Lower lobe of right lung (tissue), 2 donors: ENCODE data around the gene ALKBH2. TPM values are rescaled to one million over a fixed set of nuclear protein-coding genes. Genes with fewer than 3 reads are reported as not detected.
"Not testable (repeated sequence)": the region's sequence is repeated elsewhere in the genome, so short reads cannot be mapped to it uniquely, and the experiment has no call there.

Experiments used
- ATAC-seq, 2 donors: fragments of 200-7000 bp; cut with Tn5 transposase; one replicate each; pipeline ENCODE4 v1.9.1; 2020 to 2022; ENCODE audit warnings: mild to moderate bottlenecking in 2 of 2, moderate library complexity in 2 of 2
- DNase-seq: peaks from one replicate; pipeline ENCODE4 v3.0.0-alpha.2; 2020
- H3K27ac ChIP-seq: fragments of 200-600 bp; one replicate; pipeline ENCODE4 v1.8.0; 2022
- H3K27me3 ChIP-seq: fragments of 200-600 bp; one replicate; pipeline ENCODE4 v1.8.0; 2022; ENCODE audit warnings: low read depth
- H3K36me3 ChIP-seq: fragments of 200-600 bp; one replicate; pipeline ENCODE4 v1.8.0; 2022; ENCODE audit warnings: mild to moderate bottlenecking
- H3K4me1 ChIP-seq: fragments of 200-600 bp; one replicate; pipeline ENCODE4 v1.8.0; 2022
- H3K4me3 ChIP-seq: fragments of 200-600 bp; one replicate; pipeline ENCODE4 v1.8.0; 2022; ENCODE audit warnings: mild to moderate bottlenecking
- H3K9me3 ChIP-seq: fragments of 200-600 bp; one replicate; pipeline ENCODE4 v1.8.0; 2022
- CTCF ChIP-seq: fragments of 200-600 bp; IDR thresholded peaks from one replicate; pipeline ENCODE4 v1.8.0; 2022; ENCODE audit warnings: antibody characterized with exemption, mild to moderate bottlenecking
- intact Hi-C: fragments of 100-400 bp; cut with DNase I; formaldehyde crosslinking; loops from one replicate; pipeline ENCODE4 v1.11.0; 2022
- total RNA-seq: library from RNA; stranded (reverse); fragmentation: NEBNext Ultra II Directional; extraction: Animal tissue kit (Norgen Biotek cat#: 25700); gene quantifications from one replicate; pipeline ENCODE4 v1.2.1, GENCODE V29; 2021
- donor health status: DM: no; HTN: yes; CAD: no; lungs with severe emphysema.

ALKBH2 gene
- total RNA-seq, 1 donor from 2014 or later: 9.6 TPM

- H3K4me3 ChIP-seq: no peak overlapping the region
- intact Hi-C loops: no loop called here
- no peaks in the 10 kb centered on the region for H3K27me3 ChIP-seq
- peaks cover 48% of the 10 kb centered on the region for H3K36me3 ChIP-seq
- no peak for TF ChIP-seq CTCF
- no peaks in the 10 kb centered on the region for H3K9me3 ChIP-seq
- peaks cover 19% of the 10 kb centered on the region for H3K4me1 ChIP-seq
- DNase-seq (no peak), ATAC-seq (no peak)
- no peak overlapping the region for H3K27ac ChIP-seq
These were observed 35.9 kb downstream of the ALKBH2 start for GRCh38 chr12:109057376-109057775.

GRCh38 chr12:109056891-109057290 lies 36.4 kb downstream of the ALKBH2 start:
- Histone ChIP-seq H3K4me3 (no peak overlapping the region), H3K36me3 (peaks cover 47% of the 10 kb centered on the region), H3K27me3 (no peaks in the 10 kb centered on the region), H3K4me1 (peaks cover 21% of the 10 kb centered on the region), H3K27ac (no peak overlapping the region), H3K9me3 (no peaks in the 10 kb centered on the region)
- no peak for DNase-seq
- TF ChIP-seq CTCF: no peak
- ATAC-seq: no peak
- intact Hi-C loops: no loop called here

- H3K9me3 ChIP-seq: no peaks in the 10 kb centered on the region
- no peaks in the 10 kb centered on the region for H3K27me3 ChIP-seq
- DNase-seq (no peak), ATAC-seq (no peak)
- peaks cover 24% of the 10 kb centered on the region for H3K4me1 ChIP-seq
- intact Hi-C loops: no loop called here
- peak overlapping the region; percentile 94 for H3K27ac ChIP-seq
- H3K4me3 ChIP-seq: no peak overlapping the region
- no peak for TF ChIP-seq CTCF
- peaks cover 29% of the 10 kb centered on the region for H3K36me3 ChIP-seq
These were observed 38.8 kb downstream of the ALKBH2 start for GRCh38 chr12:109054520-109054919.

- H3K36me3 ChIP-seq: peaks cover 25% of the 10 kb centered on the region
- peak overlapping the region; percentile 94 for H3K27ac ChIP-seq
- H3K9me3 ChIP-seq, H3K27me3 ChIP-seq, ATAC-seq, DNase-seq, intact Hi-C loops: not testable (repeated sequence)
- peaks cover 24% of the 10 kb centered on the region for H3K4me1 ChIP-seq
- peak overlapping the region; percentile 100 for H3K4me3 ChIP-seq
These were observed 39.2 kb downstream of the ALKBH2 start for GRCh38 chr12:109054124-109054513.

- DNase-seq: no peak
- Histone ChIP-seq H3K4me3 (peak overlapping the region; percentile 100), H3K27me3 (no peaks in the 10 kb centered on the region), H3K9me3 (no peaks in the 10 kb centered on the region), H3K36me3 (peaks cover 20% of the 10 kb centered on the region), H3K27ac (peak overlapping the region; percentile 94), H3K4me1 (peaks cover 24% of the 10 kb centered on the region)
- ATAC-seq: peak in 1 of 2 donors; percentile 40
- intact Hi-C loops: no loop called here
- no peak for TF ChIP-seq CTCF
These were observed 39.7 kb downstream of the ALKBH2 start for GRCh38 chr12:109053382-109054123.
